HL-60 (cell line): Measurements from ENCODE around the gene GAD2.

Experiments
- CTCF ChIP-seq: IDR thresholded peaks from one replicate; pipeline ENCODE4 v1.5.1; 2011; ENCODE audit warnings: low read length, control low read depth, inconsistent platforms; ENCODE audit not compliant: insufficient read depth
- GABPA ChIP-seq: IDR thresholded peaks from 2 replicates; pipeline ENCODE4 v1.6.1; 2012; ENCODE audit warnings: low read depth

DNA sequence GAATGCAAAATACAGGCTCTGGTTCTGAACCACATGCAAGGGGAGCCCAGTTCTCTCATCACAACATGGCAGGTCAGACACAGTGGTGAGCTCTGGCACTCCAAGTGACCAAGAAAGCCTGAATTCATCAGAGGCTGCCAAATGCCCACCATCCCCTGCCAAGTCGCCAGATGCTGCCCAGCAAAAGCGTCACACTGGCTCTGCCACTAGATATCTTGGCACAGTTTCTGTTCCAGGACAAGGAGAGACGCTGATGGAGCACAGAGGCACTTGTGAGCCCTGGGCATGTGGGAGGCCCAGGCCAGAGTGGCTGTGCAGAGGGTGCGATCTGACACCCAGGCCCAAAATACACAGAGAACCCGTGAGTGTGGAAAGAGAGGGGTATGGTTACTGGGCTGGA is 57.8 kb downstream of the GAD2 start:
- TF ChIP-seq CTCF: no peak
- no peak for TF ChIP-seq GABPA
